HepG2 (cell line): ENCODE data around the gene CDH13. TPM values are rescaled to one million over a fixed set of nuclear protein-coding genes. Genes with fewer than 3 reads are reported as not detected.

Source experiments
- ATAC-seq: fragments of 200-7000 bp; cut with Tn5 transposase; 3 replicates; pipeline ENCODE4 v1.9.1; 2020; ENCODE audit warnings: mild to moderate bottlenecking, moderate library complexity
- BruUV-seq: library from RNA; stranded (reverse); fragments of 400-500 nt; replicated peaks from 2 replicates; lab custom pipeline; 2021; lab: Mats Ljungman, UMichigan
- CTCF ChIA-PET: fragments of 300-600 bp; formaldehyde crosslinking; extraction: SDS; loops from one replicate; lab custom pipeline; 2021; ENCODE audit warnings: low total read pairs, inconsistent platforms, low intra/inter-chr PET ratio; lab: Yijun Ruan, JAX
- POLR2A ChIA-PET: fragments of 350-600 bp; sonication (Branson Sonifier 250); formaldehyde crosslinking; loops from one replicate; lab custom pipeline; 2020; ENCODE audit warnings: antibody characterized with exemption, inconsistent platforms; lab: Yijun Ruan, JAX
- DNase-seq: peaks from one replicate; pipeline ENCODE4 v3.0.0-alpha.2; 2015; ENCODE audit warnings: low spot score
- FAIRE-seq: peaks from 3 replicates; lab custom pipeline; 2011; peaks lifted over from hg19 to GRCh38; lab: Jason Lieb, UNC
- H2AFZ ChIP-seq: one replicate; pipeline ENCODE4 v1.6.1; 2011; ENCODE audit warnings: low read length, inconsistent platforms
- H3K27ac ChIP-seq: fragments of 300-600 bp; 3 replicates; pipeline ENCODE4 v1.8.0; 2011; ENCODE audit warnings: mixed run types, mild to moderate bottlenecking, mixed read lengths, low read length, inconsistent platforms; ENCODE audit not compliant: insufficient read depth; ENCODE audit errors: extremely low read length
- H3K27me3 ChIP-seq, 2 experiments: fragments of 200-600 bp in 1 of 2; 2 replicates in 1 of 2; 3 replicates in 1 of 2; pipeline versions ENCODE4 v1.6.0 to v1.8.0; 2011; ENCODE audit warnings: low read length in 2 of 2, mild to moderate bottlenecking in 2 of 2, moderate library complexity in 2 of 2, inconsistent platforms in 1 of 2; ENCODE audit not compliant: insufficient read depth in 2 of 2, control insufficient read depth in 1 of 2
- H3K36me3 ChIP-seq, 2 experiments: fragments of 200-600 bp in 1 of 2; replicated peaks in 1 of 2; 2 replicates in 1 of 2; 3 replicates in 1 of 2; pipeline versions ENCODE4 v1.5.1 to v1.8.0; 2011; ENCODE audit warnings: low read length in 2 of 2, inconsistent platforms in 1 of 2; ENCODE audit not compliant: insufficient read depth in 2 of 2, control insufficient read depth in 1 of 2
- H3K4me1 ChIP-seq: 2 replicates; pipeline ENCODE4 v1.5.1; 2012; ENCODE audit warnings: low read length, inconsistent platforms; ENCODE audit not compliant: insufficient read depth
- H3K4me2 ChIP-seq: 2 replicates; pipeline ENCODE4 v1.6.0; 2011; ENCODE audit warnings: low read depth, low read length, inconsistent platforms
- H3K4me3 ChIP-seq, 3 experiments: fragments of 200-600 bp in 1 of 3; sonication (generic), shearing (Covaris generic) in 1 of 3; replicated peaks in 1 of 3; 2 replicates each; pipeline ENCODE4 v1.5.1; 2011 to 2016; ENCODE audit warnings: low read length in 3 of 3, inconsistent platforms in 2 of 3, low read depth in 2 of 3, mild to moderate bottlenecking in 2 of 3, control low read depth in 1 of 3, mixed read lengths in 1 of 3; ENCODE audit not compliant: insufficient read depth in 1 of 3
- H3K79me2 ChIP-seq: one replicate; pipeline ENCODE4 v1.6.1; 2011; ENCODE audit warnings: low read length, inconsistent platforms; ENCODE audit not compliant: insufficient read depth
- H3K9ac ChIP-seq: 2 replicates; pipeline ENCODE4 v1.6.0; 2011; ENCODE audit warnings: mild to moderate bottlenecking, low read depth, low read length, inconsistent platforms; ENCODE audit not compliant: insufficient read depth
- H3K9me3 ChIP-seq: 2 replicates; pipeline ENCODE4 v1.5.1; 2012; ENCODE audit warnings: mild to moderate bottlenecking, low read length
- H4K20me1 ChIP-seq: 2 replicates; pipeline ENCODE4 v1.6.0; 2011; ENCODE audit warnings: inconsistent platforms, mild to moderate bottlenecking, low read length, moderate library complexity; ENCODE audit not compliant: insufficient read depth
- FLYWCH1 ChIP-seq: sonication (generic); formaldehyde crosslinking; IDR thresholded peaks from 2 replicates; pipeline ENCODE4 v1.8.1; 2023; ENCODE audit warnings: mild to moderate bottlenecking, missing genetic modification reagents
- KAT2B ChIP-seq: fragments of 150-350 bp; IDR thresholded peaks from 2 replicates; pipeline ENCODE4 v1.6.1; 2014; ENCODE audit warnings: low read depth, low read length, borderline replicate concordance
- KAT8 ChIP-seq: IDR thresholded peaks from 2 replicates; pipeline ENCODE4 v1.6.1; 2016; ENCODE audit warnings: missing genetic modification reagents, missing compliant biosample characterization
- MLLT10 ChIP-seq: sonication (generic); formaldehyde crosslinking; IDR thresholded peaks from 2 replicates; pipeline ENCODE4 v1.4.0; 2020; ENCODE audit warnings: missing genetic modification reagents
- NAIF1 ChIP-seq: sonication (generic); formaldehyde crosslinking; IDR thresholded peaks from 2 replicates; pipeline ENCODE4 v1.5.0; 2020; ENCODE audit warnings: mild to moderate bottlenecking, missing genetic modification reagents, borderline replicate concordance
- NRL ChIP-seq: sonication (generic); formaldehyde crosslinking; IDR thresholded peaks from 2 replicates; pipeline ENCODE4 v1.5.0; 2020; ENCODE audit warnings: missing genetic modification reagents, mild to moderate bottlenecking, moderate library complexity, borderline replicate concordance
- PPARG ChIP-seq: conservative IDR thresholded peaks from 2 replicates; pipeline ENCODE4 v1.6.1; 2016; ENCODE audit warnings: missing biosample characterization, missing genetic modification reagents
- SAP130 ChIP-seq: IDR thresholded peaks from 2 replicates; pipeline ENCODE4 v1.6.1; 2016; ENCODE audit warnings: low read depth
- SOX6 ChIP-seq, 2 experiments: fragments of 450-650 bp in 1 of 2; sonication (generic) in 1 of 2; formaldehyde crosslinking in 1 of 2; IDR thresholded peaks; 2 replicates each; pipeline versions ENCODE4 v1.4.0 to v1.6.1; 2017 to 2020; ENCODE audit warnings: antibody characterized with exemption in 1 of 2, mild to moderate bottlenecking in 1 of 2, missing genetic modification reagents in 1 of 2
- THAP7 ChIP-seq: sonication (generic); formaldehyde crosslinking; IDR thresholded peaks from 2 replicates; pipeline ENCODE4 v1.8.1; 2023; ENCODE audit warnings: mild to moderate bottlenecking, missing genetic modification reagents
- ZNF142 ChIP-seq: sonication (generic); formaldehyde crosslinking; IDR thresholded peaks from 2 replicates; pipeline ENCODE4 v1.4.0; 2020; ENCODE audit warnings: missing genetic modification reagents
- ZNF431 ChIP-seq: sonication (generic); formaldehyde crosslinking; IDR thresholded peaks from 2 replicates; pipeline ENCODE4 v1.9.0; 2022; ENCODE audit warnings: missing genetic modification reagents, low read depth, mild to moderate bottlenecking, borderline replicate concordance
- ZNF446 ChIP-seq: sonication (generic); formaldehyde crosslinking; IDR thresholded peaks from 2 replicates; pipeline ENCODE4 v1.5.0; 2020; ENCODE audit warnings: mild to moderate bottlenecking, missing genetic modification reagents
- ZNF547 ChIP-seq: sonication (generic); formaldehyde crosslinking; IDR thresholded peaks from 2 replicates; pipeline ENCODE4 v1.5.1; 2020; ENCODE audit warnings: mild to moderate bottlenecking, missing genetic modification reagents
- ZNF572 ChIP-seq: sonication (generic); formaldehyde crosslinking; IDR thresholded peaks from 2 replicates; pipeline ENCODE4 v1.5.1; 2020; ENCODE audit warnings: mild to moderate bottlenecking, missing genetic modification reagents
- ZNF777 ChIP-seq: sonication (generic); formaldehyde crosslinking; IDR thresholded peaks from 2 replicates; pipeline ENCODE4 v1.4.0; 2020; ENCODE audit warnings: missing genetic modification reagents
- whole genome bisulfite sequencing: methylation state at CpG from one replicate; pipeline ENCODE4 v1.1.6; 2017; ENCODE audit warnings: low lambda C conversion rate; 5-methylcytosine and 5-hydroxymethylcytosine counted together
- in situ Hi-C: cut with HindIII; loops from 2 replicates; pipeline ENCODE4 v1.10.0; 2017; ENCODE audit warnings: low pct_unique_long_range_greater_than_20kb; ENCODE audit not compliant: extremely low pct_ligation_motif_present
- intact Hi-C: fragments of 100-400 bp; cut with micrococcal nuclease; formaldehyde crosslinking; loops from one replicate; pipeline ENCODE4 v1.10.0; 2022; ENCODE audit not compliant: unreplicated experiment
- polyA plus RNA-seq, 8 experiments: library from polyadenylated mRNA; depleted of rRNA in 3 of 8; stranded (reverse) in 7 of 8; unstranded in 1 of 8; fragments of >200 nt; fragmentation: Illumina TruSeq in 4 of 8; extraction: Trizol in 4 of 8; gene quantifications; 2 replicates each; pipeline versions ENCODE4 v1.2.1 to v1.2.3, GENCODE V29; 2011 to 2016; ENCODE audit warnings: low read depth in 4 of 8, missing spikeins in 1 of 8, mixed read lengths in 1 of 8; ENCODE audit not compliant: insufficient read depth in 1 of 8
- total RNA-seq, 5 experiments: library from RNA; depleted of rRNA; stranded (reverse); fragments of >200 nt; fragmentation: Illumina TruSeq; extraction: Trizol; gene quantifications; 2 replicates each; pipeline ENCODE4 v1.2.3, GENCODE V29; 2016; ENCODE audit warnings: low read depth in 1 of 5

CDH13 gene
- total and polyA plus RNA-seq, 2 of the 13 experiments (the other 11 are each of a cell fraction or from before 2014, with no cell fraction given), result not detected

- Histone ChIP-seq H3K4me2 (no peak overlapping the region), H3K9ac (no peak overlapping the region), H4K20me1 (no peaks in the 10 kb centered on the region), H3K4me3 (no peak overlapping the region), H3K9me3 (peaks cover 34% of the 10 kb centered on the region), H3K79me2 (no peaks in the 10 kb centered on the region), H2AFZ (no peak overlapping the region), H3K36me3 (no peaks in the 10 kb centered on the region), H3K27ac (no peak overlapping the region), H3K4me1 (no peaks in the 10 kb centered on the region), H3K27me3 (no peaks in the 10 kb centered on the region)
- ChIA-PET CTCF (no interaction called here), POLR2A (no interaction called here)
- in situ Hi-C loops (no loop called here), intact Hi-C loops (no loop called here)
- no peak for ATAC-seq
- FAIRE-seq, result no peak
- WGBS, result 41% methylated on average over 5 of the region's 5 CpGs
- no TSS peak for BruUV-seq
- no peak for TF ChIP-seq ZNF431 (CRISPR knock-in tag)
- TF ChIP-seq ZNF547 (CRISPR knock-in tag), result no peak
- no peak for TF ChIP-seq THAP7 (CRISPR knock-in tag)
- no peak for TF ChIP-seq ZNF777 (CRISPR knock-in tag)
- TF ChIP-seq ZNF446, result no peak
- no peak for TF ChIP-seq MLLT10 (CRISPR knock-in tag)
- TF ChIP-seq SAP130 (CRISPR knock-in tag), result no peak
- TF ChIP-seq NRL, result no peak
- TF ChIP-seq KAT8, result no peak
- TF ChIP-seq PPARG, result no peak
- no peak for TF ChIP-seq NAIF1 (CRISPR knock-in tag)
- TF ChIP-seq ZNF572, result no peak
- no peak for TF ChIP-seq FLYWCH1
- no peak for TF ChIP-seq SOX6 (IDR thresholded peaks at IDR 0.05)
- TF ChIP-seq SOX6 (CRISPR knock-in tag; IDR thresholded peaks at IDR 0.05), result no peak
- TF ChIP-seq ZNF142 (CRISPR knock-in tag), result no peak
- TF ChIP-seq KAT2B, result no peak
- no peak for DNase-seq
Measured at GRCh38 chr16:82835487-82836155, 208.9 kb downstream of the CDH13 start.
